Keratinocyte (primary cell): Measurements from ENCODE around the gene ZBTB20. TPM values are rescaled to one million over a fixed set of nuclear protein-coding genes. Genes with fewer than 3 reads are reported as not detected.

Experiments used
- DNase-seq: peaks from one replicate; pipeline ENCODE4 v3.0.0-alpha.2; 2011; ENCODE audit warnings: low read depth, missing footprints, low spot score
- FAIRE-seq: peaks from 2 replicates; lab custom pipeline; 2011; peaks lifted over from hg19 to GRCh38; lab: Jason Lieb, UNC
- H2AFZ ChIP-seq: 2 replicates; pipeline ENCODE4 v1.6.0; 2012; ENCODE audit warnings: low read length, control low read depth, inconsistent platforms; ENCODE audit not compliant: control insufficient read depth
- H3K27ac ChIP-seq: 2 replicates; pipeline ENCODE4 v1.5.1; 2011; ENCODE audit warnings: low read length; ENCODE audit not compliant: control insufficient read depth, insufficient read depth
- H3K27me3 ChIP-seq: 3 replicates; pipeline ENCODE4 v1.6.0; 2011; ENCODE audit warnings: low read length; ENCODE audit not compliant: control insufficient read depth, insufficient read depth; ENCODE audit errors: extremely low read depth
- H3K36me3 ChIP-seq, 2 experiments: 2 replicates in 1 of 2; 3 replicates in 1 of 2; pipeline ENCODE4 v1.5.1; 2011; ENCODE audit warnings: low read length in 2 of 2, mild to moderate bottlenecking in 1 of 2; ENCODE audit not compliant: control insufficient read depth in 2 of 2, insufficient read depth in 2 of 2; ENCODE audit errors: extremely low read depth in 1 of 2
- H3K4me1 ChIP-seq: 3 replicates; pipeline ENCODE4 v1.5.1; 2011; ENCODE audit warnings: low read length; ENCODE audit not compliant: control insufficient read depth, insufficient read depth; ENCODE audit errors: extremely low read depth
- H3K4me2 ChIP-seq: 3 replicates; pipeline ENCODE4 v1.6.0; 2011; ENCODE audit warnings: low read depth, low read length; ENCODE audit not compliant: control insufficient read depth, insufficient read depth; ENCODE audit errors: extremely low read depth
- H3K4me3 ChIP-seq, 3 experiments: fragments of 200-600 bp in 1 of 3; sonication (generic) in 1 of 3; 2 replicates in 2 of 3; 3 replicates in 1 of 3; pipeline ENCODE4 v1.5.1; 2011 to 2016; ENCODE audit warnings: low read length in 3 of 3, mild to moderate bottlenecking in 3 of 3, control low read depth in 2 of 3, inconsistent platforms in 1 of 3, low read depth in 1 of 3, mixed read lengths in 1 of 3, mixed run types in 1 of 3, moderate library complexity in 1 of 3; ENCODE audit not compliant: control insufficient read depth in 2 of 3, insufficient read depth in 2 of 3; ENCODE audit errors: extremely low read depth in 1 of 3
- H3K79me2 ChIP-seq: 2 replicates; pipeline ENCODE4 v1.6.0; 2012; ENCODE audit warnings: low read length; ENCODE audit not compliant: control insufficient read depth, insufficient read depth
- H3K9ac ChIP-seq: 3 replicates; pipeline ENCODE4 v1.6.0; 2011; ENCODE audit warnings: low read length; ENCODE audit not compliant: control insufficient read depth, insufficient read depth; ENCODE audit errors: extremely low read depth
- H3K9me1 ChIP-seq: 3 replicates; pipeline ENCODE4 v1.6.0; 2011; ENCODE audit warnings: low read length; ENCODE audit not compliant: control insufficient read depth, insufficient read depth; ENCODE audit errors: extremely low read depth
- H3K9me3 ChIP-seq: 2 replicates; pipeline ENCODE4 v1.5.1; 2012; ENCODE audit warnings: low read depth, low read length; ENCODE audit not compliant: control insufficient read depth
- H4K20me1 ChIP-seq: 3 replicates; pipeline ENCODE4 v1.6.0; 2011; ENCODE audit warnings: low read length; ENCODE audit not compliant: control insufficient read depth, insufficient read depth; ENCODE audit errors: extremely low read depth
- EZH2 ChIP-seq: IDR thresholded peaks from one replicate; pipeline ENCODE4 v1.6.1; 2012; ENCODE audit warnings: inconsistent platforms, mild to moderate bottlenecking, low read length, moderate library complexity
- dilution Hi-C: fragments of 300-500 bp; cut with MboI; formaldehyde crosslinking; loops from one replicate; pipeline ENCODE4 v1.7.0; 2020; ENCODE audit warnings: low sequenced_read_pairs; ENCODE audit not compliant: extremely low pct_ligation_motif_present
- polyA plus RNA-seq, 5 experiments: library from polyadenylated mRNA; depleted of rRNA in 3 of 5; stranded (reverse) in 3 of 5; stranded (forward) in 1 of 5; unstranded in 1 of 5; fragments of >200 nt; gene quantifications; 1 replicate in 1 of 5; 2 replicates in 3 of 5; 3 replicates in 1 of 5; pipeline versions ENCODE4 v1.2.1 to v1.2.3, GENCODE V29; 2011 to 2012; ENCODE audit warnings: missing spikeins in 2 of 5, low read depth in 1 of 5, low replicate concordance in 1 of 5
- TF ChIP-seq, protein P1 (sequence below), 3 experiments: IDR thresholded peaks in 1 of 3; conservative IDR thresholded peaks in 1 of 3; optimal IDR thresholded peaks in 1 of 3; 2 replicates in 2 of 3; 3 replicates in 1 of 3; pipeline versions ENCODE3 to v1.5.1; 2011; ENCODE audit warnings: low read length in 3 of 3, mild to moderate bottlenecking in 3 of 3, moderate library complexity in 2 of 3, control low read depth in 1 of 3, inconsistent platforms in 1 of 3; ENCODE audit not compliant: insufficient read depth in 2 of 3; ENCODE audit errors: extremely low read depth in 1 of 3

Gene ZBTB20
- polyA plus RNA-seq, 1 donor (not counting 4 experiments of a cell fraction or from before 2014, with no cell fraction given): 0.52 TPM

DNA sequence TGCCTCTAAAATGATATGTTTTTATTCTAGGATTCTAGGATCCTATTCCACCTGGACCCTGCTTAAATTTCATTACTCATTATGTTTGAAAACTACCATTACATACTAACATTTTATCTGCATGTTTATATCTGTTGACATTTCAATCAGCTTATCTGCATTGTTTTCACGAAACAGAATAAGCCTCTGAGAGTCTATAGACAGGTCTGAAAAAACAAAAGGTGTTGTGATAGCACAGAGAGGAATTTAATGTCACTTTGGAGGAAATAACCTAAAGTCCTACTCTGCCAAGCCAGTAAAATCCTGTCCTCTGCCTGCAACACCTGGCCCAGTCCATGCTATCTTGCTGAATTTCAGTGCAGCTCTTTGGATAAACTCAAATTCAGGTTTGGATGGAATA, 315.2 kb downstream of the ZBTB20 start:
- Histone ChIP-seq H3K9ac (no peak overlapping the region), H3K9me3 (no peaks in the 10 kb centered on the region), H3K36me3 (no peaks in the 10 kb centered on the region), H4K20me1 (no peaks in the 10 kb centered on the region), H3K4me2 (no peak overlapping the region), H3K79me2 (no peaks in the 10 kb centered on the region), H3K27me3 (no peaks in the 10 kb centered on the region), H3K9me1 (no peaks in the 10 kb centered on the region), H3K27ac (no peak overlapping the region), H2AFZ (no peak overlapping the region), H3K4me3 (no peak overlapping the region), H3K4me1 (no peaks in the 10 kb centered on the region)
- dilution Hi-C loops: no loop called here
- no peak for DNase-seq
- TF ChIP-seq, protein P1, sequence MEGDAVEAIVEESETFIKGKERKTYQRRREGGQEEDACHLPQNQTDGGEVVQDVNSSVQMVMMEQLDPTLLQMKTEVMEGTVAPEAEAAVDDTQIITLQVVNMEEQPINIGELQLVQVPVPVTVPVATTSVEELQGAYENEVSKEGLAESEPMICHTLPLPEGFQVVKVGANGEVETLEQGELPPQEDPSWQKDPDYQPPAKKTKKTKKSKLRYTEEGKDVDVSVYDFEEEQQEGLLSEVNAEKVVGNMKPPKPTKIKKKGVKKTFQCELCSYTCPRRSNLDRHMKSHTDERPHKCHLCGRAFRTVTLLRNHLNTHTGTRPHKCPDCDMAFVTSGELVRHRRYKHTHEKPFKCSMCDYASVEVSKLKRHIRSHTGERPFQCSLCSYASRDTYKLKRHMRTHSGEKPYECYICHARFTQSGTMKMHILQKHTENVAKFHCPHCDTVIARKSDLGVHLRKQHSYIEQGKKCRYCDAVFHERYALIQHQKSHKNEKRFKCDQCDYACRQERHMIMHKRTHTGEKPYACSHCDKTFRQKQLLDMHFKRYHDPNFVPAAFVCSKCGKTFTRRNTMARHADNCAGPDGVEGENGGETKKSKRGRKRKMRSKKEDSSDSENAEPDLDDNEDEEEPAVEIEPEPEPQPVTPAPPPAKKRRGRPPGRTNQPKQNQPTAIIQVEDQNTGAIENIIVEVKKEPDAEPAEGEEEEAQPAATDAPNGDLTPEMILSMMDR (optimal IDR thresholded peaks at IDR 0.05 in 1 of 3, IDR thresholded peaks at IDR 0.05 in 1 of 3, conservative IDR thresholded peaks at IDR 0.05 in 1 of 3; ENCODE audit: extremely low read depth in 1 of 3, insufficient read depth in 2 of 3, low read length in 3 of 3): no peak
- TF ChIP-seq EZH2: no peak
- no peak for FAIRE-seq

DNA sequence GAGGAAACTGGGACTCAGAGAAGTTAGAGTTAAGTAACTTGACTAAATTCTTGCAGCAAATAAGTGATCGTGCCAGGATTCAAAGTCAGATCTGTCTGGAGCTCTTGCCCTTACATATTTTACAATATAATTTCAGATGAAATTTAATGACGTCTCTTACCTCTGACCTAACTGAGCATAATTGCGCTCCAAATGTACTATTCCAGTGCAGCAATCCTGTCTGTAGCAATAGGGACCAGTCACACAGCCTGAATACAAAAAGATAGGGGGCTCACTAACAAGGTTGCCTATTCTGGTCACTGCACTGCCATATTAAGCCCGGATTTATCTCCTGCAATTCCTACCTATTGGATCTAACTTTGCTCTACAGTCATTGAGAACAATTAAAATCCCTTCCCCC, 316.4 kb downstream of the ZBTB20 start:
- DNase-seq (no peak), FAIRE-seq (no peak)
- Histone ChIP-seq H3K4me2 (no peak overlapping the region), H2AFZ (no peak overlapping the region), H3K4me3 (no peak overlapping the region), H3K36me3 (no peaks in the 10 kb centered on the region), H4K20me1 (no peaks in the 10 kb centered on the region), H3K9me3 (no peaks in the 10 kb centered on the region), H3K9me1 (no peaks in the 10 kb centered on the region), H3K27me3 (no peaks in the 10 kb centered on the region), H3K79me2 (no peaks in the 10 kb centered on the region), H3K27ac (no peak overlapping the region), H3K4me1 (no peaks in the 10 kb centered on the region), H3K9ac (no peak overlapping the region)
- TF ChIP-seq, protein P1 (optimal IDR thresholded peaks at IDR 0.05 in 1 of 3, IDR thresholded peaks at IDR 0.05 in 1 of 3, conservative IDR thresholded peaks at IDR 0.05 in 1 of 3; ENCODE audit: extremely low read depth in 1 of 3, insufficient read depth in 2 of 3, low read length in 3 of 3): no peak
- TF ChIP-seq EZH2: no peak
- dilution Hi-C loops: no loop called here
